Ovary (tissue), 9 donors: Measurements from ENCODE around the gene AMPH. TPM values are rescaled to one million over a fixed set of nuclear protein-coding genes. Genes with fewer than 3 reads are reported as not detected.

Source experiments
- DNase-seq, 5 donors: peaks; one replicate each; pipeline ENCODE4 v3.0.0-alpha.2; 2019 to 2020
- H3K27ac ChIP-seq, 2 donors: fragments of 200-600 bp; one replicate each; pipeline versions ENCODE4 v1.5.1 to v1.8.0; 2019 to 2022
- H3K27me3 ChIP-seq: fragments of 200-600 bp; one replicate; pipeline ENCODE4 v1.8.0; 2022
- H3K36me3 ChIP-seq: fragments of 200-600 bp; sonication (generic); one replicate; pipeline ENCODE4 v1.5.1; 2019
- H3K4me1 ChIP-seq: one replicate; pipeline ENCODE4 v1.8.1; 2013; ENCODE audit warnings: mild to moderate bottlenecking, moderate library complexity; ENCODE audit not compliant: insufficient read depth
- H3K4me3 ChIP-seq: fragments of 200-600 bp; sonication (generic); one replicate; pipeline ENCODE4 v1.5.1; 2017
- H3K9me3 ChIP-seq, 2 donors: fragments of 200-600 bp in 1 of 2; sonication (generic) in 1 of 2; one replicate each; pipeline versions ENCODE4 v1.5.1 to v1.8.1; 2013 to 2019; ENCODE audit warnings: mild to moderate bottlenecking in 1 of 2, moderate library complexity in 1 of 2
- EP300 ChIP-seq: sonication (generic); formaldehyde crosslinking; IDR thresholded peaks from one replicate; pipeline ENCODE4 v1.6.1; 2017; ENCODE audit warnings: antibody characterized with exemption
- POLR2A ChIP-seq: fragments of 450-650 bp; IDR thresholded peaks from one replicate; pipeline ENCODE4 v1.6.1; 2017; ENCODE audit warnings: antibody characterized with exemption, mild to moderate bottlenecking, moderate library complexity
- WGBS, 3 donors: extraction: QIAGEN DNeasy Blood & Tissue Kit in 1 of 3; methylation state at CpG; one replicate each; pipeline versions ENCODE4 v1.1.5 to v1.1.7; 2013 to 2017; 5-methylcytosine and 5-hydroxymethylcytosine counted together
- intact Hi-C, 4 donors: fragments of 100-400 bp; cut with DNase I; formaldehyde crosslinking; loops; one replicate each; pipeline versions ENCODE4 v1.11.0 to v1.15.1; 2022 to 2023
- polyA plus RNA-seq, 2 donors: library from polyadenylated mRNA; stranded (reverse); fragments of 200-250 nt in 1 of 2; fragments of 350-450 nt in 1 of 2; fragmentation: Illumina TruSeq in 1 of 2; extraction: RNeasy Lipid Tissue Mini Kit (QIAGEN cat#74804) in 1 of 2; gene quantifications; one replicate each; pipeline ENCODE4 v1.2.3, GENCODE V29; 2013 to 2014
- total RNA-seq, 7 donors: library from RNA; depleted of rRNA in 2 of 7; stranded (reverse); fragments of >200 nt in 2 of 7; fragmentation: NEBNext Ultra II Directional in 3 of 7; extraction: Animal tissue kit (Norgen Biotek cat#: 25700) in 3 of 7; gene quantifications; one replicate each; pipeline versions ENCODE4 v1.1.0 to v1.2.4, GENCODE V29; 2016 to 2023
- TF ChIP-seq, protein P1 (sequence below), 3 donors: fragments of 450-650 bp in 2 of 3; fragments of 200-600 bp in 1 of 3; IDR thresholded peaks; one replicate each; pipeline versions ENCODE4 v1.5.1 to v1.8.0; 2016 to 2022; ENCODE audit warnings: antibody characterized with exemption in 3 of 3, mild to moderate bottlenecking in 1 of 3
- donor health status: DM: no; HTN: no; CAD: no; lungs with moderate emphysema.
- donor health status: DM: no; HTN: no; CAD: no.
- donor health status: Bipolar disorder and iron deficiency.
- donor health status: DM: yes; HTN: yes; CAD: no.
- donor health status: DM: no; HTN: no; CAD: no.
- donor health status: DM: yes; HTN: yes; CAD: no.

The AMPH gene
- total and polyA plus RNA-seq, 9 donors = 0.10 to 4.6 (median 0.83) TPM

GRCh38 chr7:38462819-38463218 lies 168.4 kb downstream of the AMPH start:
- Histone ChIP-seq H3K27ac (no peak overlapping the region), H3K36me3 (no peaks in the 10 kb centered on the region), H3K27me3 (no peaks in the 10 kb centered on the region), H3K9me3 (no peaks in the 10 kb centered on the region), H3K4me1 (no peaks in the 10 kb centered on the region), H3K4me3 (no peak overlapping the region)
- 96 to 97% (median 96%) methylated on average over 11 of the region's 11 CpGs for WGBS, 3 donors
- DNase-seq = no peak
- intact Hi-C loops = no loop called here
- no peak for TF ChIP-seq POLR2A
- TF ChIP-seq EP300 = no peak
- TF ChIP-seq, protein P1, sequence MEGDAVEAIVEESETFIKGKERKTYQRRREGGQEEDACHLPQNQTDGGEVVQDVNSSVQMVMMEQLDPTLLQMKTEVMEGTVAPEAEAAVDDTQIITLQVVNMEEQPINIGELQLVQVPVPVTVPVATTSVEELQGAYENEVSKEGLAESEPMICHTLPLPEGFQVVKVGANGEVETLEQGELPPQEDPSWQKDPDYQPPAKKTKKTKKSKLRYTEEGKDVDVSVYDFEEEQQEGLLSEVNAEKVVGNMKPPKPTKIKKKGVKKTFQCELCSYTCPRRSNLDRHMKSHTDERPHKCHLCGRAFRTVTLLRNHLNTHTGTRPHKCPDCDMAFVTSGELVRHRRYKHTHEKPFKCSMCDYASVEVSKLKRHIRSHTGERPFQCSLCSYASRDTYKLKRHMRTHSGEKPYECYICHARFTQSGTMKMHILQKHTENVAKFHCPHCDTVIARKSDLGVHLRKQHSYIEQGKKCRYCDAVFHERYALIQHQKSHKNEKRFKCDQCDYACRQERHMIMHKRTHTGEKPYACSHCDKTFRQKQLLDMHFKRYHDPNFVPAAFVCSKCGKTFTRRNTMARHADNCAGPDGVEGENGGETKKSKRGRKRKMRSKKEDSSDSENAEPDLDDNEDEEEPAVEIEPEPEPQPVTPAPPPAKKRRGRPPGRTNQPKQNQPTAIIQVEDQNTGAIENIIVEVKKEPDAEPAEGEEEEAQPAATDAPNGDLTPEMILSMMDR (IDR thresholded peaks at IDR 0.05) = no peak

DNA sequence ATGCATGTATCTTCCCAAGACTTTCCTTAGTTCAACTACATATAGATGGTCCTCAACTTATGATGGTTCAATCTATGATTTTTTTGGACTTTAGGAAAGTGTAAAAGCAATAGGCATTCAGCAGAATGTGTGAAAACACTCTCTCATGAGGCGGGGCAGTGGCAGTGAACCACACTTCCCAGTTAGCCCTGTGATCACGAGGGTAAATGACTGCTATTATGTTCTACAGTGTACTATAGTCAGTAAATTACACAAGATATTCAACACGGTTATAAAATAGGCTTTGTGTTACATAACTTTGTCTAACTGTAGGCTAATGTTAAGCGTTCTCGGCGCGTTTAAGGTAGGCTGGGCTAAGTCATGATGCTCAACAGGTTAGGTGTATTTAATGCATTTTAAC lies 169.3 kb downstream of the AMPH start:
- no peak overlapping the region for H3K27ac ChIP-seq
- TF ChIP-seq EP300 = no peak
- no peak for TF ChIP-seq POLR2A
- TF ChIP-seq, protein P1 (IDR thresholded peaks at IDR 0.05) = no peak
- no peaks in the 10 kb centered on the region for H3K36me3 ChIP-seq

DNA sequence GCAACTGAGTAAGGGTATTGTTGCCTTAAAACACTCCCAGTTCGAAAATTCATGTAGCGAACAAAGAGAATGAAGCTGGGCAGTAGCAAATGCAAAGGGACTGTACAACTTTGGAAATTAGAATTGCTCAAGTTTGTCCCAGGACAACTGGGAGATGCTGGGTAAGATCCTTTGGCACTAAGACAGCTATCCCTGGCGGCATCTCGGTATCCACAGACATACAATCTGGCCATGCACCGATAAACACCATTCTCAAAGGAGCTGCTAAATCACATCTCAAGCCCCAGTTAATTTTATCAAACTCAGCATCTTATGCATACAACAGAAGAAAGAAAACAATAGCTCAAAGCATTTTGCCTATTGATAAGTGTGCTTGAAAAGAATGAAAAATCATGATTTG lies 177.3 kb downstream of the AMPH start:
- H3K36me3 ChIP-seq = no peaks in the 10 kb centered on the region
- TF ChIP-seq POLR2A = no peak
- TF ChIP-seq, protein P1 (IDR thresholded peaks at IDR 0.05) = no peak
- TF ChIP-seq EP300 = no peak
- H3K4me3 ChIP-seq = no peak overlapping the region
- no peaks in the 10 kb centered on the region for H3K9me3 ChIP-seq
- intact Hi-C loops = loop anchor here in 1 of 4 donors (5.0 kb wide), 1 partner anchor 798 kb away; no protein-coding TSS in a partner anchor
- H3K27ac ChIP-seq = no peak overlapping the region
- H3K27me3 ChIP-seq = no peaks in the 10 kb centered on the region
- no peaks in the 10 kb centered on the region for H3K4me1 ChIP-seq
- WGBS, 3 donors = 94 to 97% (median 95%) methylated on average over 5 of the region's 5 CpGs
- DNase-seq = no peak

More for the DNA sequence above, 169.3 kb downstream of the AMPH start:
- H3K4me1 ChIP-seq = no peaks in the 10 kb centered on the region
- no peak for DNase-seq
- H3K4me3 ChIP-seq = no peak overlapping the region
- H3K9me3 ChIP-seq = no peaks in the 10 kb centered on the region
- 92 to 96% (median 95%) methylated on average over 7 of the region's 7 CpGs for WGBS, 3 donors
- no peaks in the 10 kb centered on the region for H3K27me3 ChIP-seq
- intact Hi-C loops = no loop called here

DNA sequence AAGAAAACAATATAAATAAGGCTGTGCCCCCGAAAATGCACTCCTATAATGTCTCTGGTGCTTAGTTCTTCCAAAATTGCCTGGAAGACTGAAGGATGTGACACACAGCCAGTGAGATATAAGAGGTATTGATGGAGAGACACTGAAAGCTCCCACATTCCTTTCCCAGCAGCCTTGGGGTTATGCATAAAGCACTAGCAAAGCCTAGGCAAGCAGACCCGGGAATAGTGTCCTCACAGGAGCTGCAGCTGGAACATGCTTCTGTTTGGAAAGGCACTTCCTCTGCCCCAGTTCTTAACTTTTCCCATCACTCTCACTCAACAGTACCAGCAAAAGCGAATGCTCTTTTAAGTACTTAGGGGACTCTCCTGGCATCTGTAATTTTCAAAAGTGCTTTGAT lies 178.0 kb downstream of the AMPH start:
- no peak overlapping the region for H3K4me3 ChIP-seq
- TF ChIP-seq EP300 = no peak
- TF ChIP-seq, protein P1 (IDR thresholded peaks at IDR 0.05) = no peak
- TF ChIP-seq POLR2A = no peak
- 37 to 47% (median 45%) methylated on average over 3 of the region's 3 CpGs for WGBS, 3 donors
- DNase-seq = no peak
- no peaks in the 10 kb centered on the region for H3K27me3 ChIP-seq
- no peak overlapping the region for H3K27ac ChIP-seq
- H3K9me3 ChIP-seq = no peaks in the 10 kb centered on the region
- intact Hi-C loops = loop anchor here in 1 of 4 donors (5.0 kb wide), 1 partner anchor 799 kb away; no protein-coding TSS in a partner anchor
- no peaks in the 10 kb centered on the region for H3K36me3 ChIP-seq
- no peaks in the 10 kb centered on the region for H3K4me1 ChIP-seq
